Nephron progenitor cell (in vitro differentiated cells): ENCODE data around the gene STXBP5.

Experiments used
- DNase-seq: peaks from one replicate; pipeline ENCODE4 v3.0.0; 2021
- H3K27ac Mint-ChIP-seq: 2 replicates; pipeline ENCODE4 v1.8.0; 2021; ENCODE audit warnings: mild to moderate bottlenecking, moderate library complexity, mixed read lengths
- H3K27me3 Mint-ChIP-seq: 2 replicates; pipeline ENCODE4 v1.8.0; 2021; ENCODE audit warnings: mild to moderate bottlenecking, low read depth, mixed read lengths; ENCODE audit not compliant: poor library complexity
- H3K36me3 Mint-ChIP-seq: 2 replicates; pipeline ENCODE4 v1.8.0; 2021; ENCODE audit warnings: low read depth, mixed read lengths
- H3K4me1 Mint-ChIP-seq: 2 replicates; pipeline ENCODE4 v1.8.0; 2021; ENCODE audit warnings: mixed read lengths
- H3K4me3 Mint-ChIP-seq: 2 replicates; pipeline ENCODE4 v1.8.0; 2021; ENCODE audit warnings: mild to moderate bottlenecking, moderate library complexity, mixed read lengths
- H3K9me3 Mint-ChIP-seq: 2 replicates; pipeline ENCODE4 v1.8.0; 2021; ENCODE audit warnings: mild to moderate bottlenecking, moderate library complexity, mixed read lengths
- CTCF ChIP-seq: fragments of 200-600 bp; sonication (generic); IDR thresholded peaks from 2 replicates; pipeline ENCODE4 v1.5.0; 2021; ENCODE audit warnings: antibody characterized with exemption

The STXBP5 gene

GRCh38 chr6:147214248-147215227 is 10.3 kb downstream of the STXBP5 start:
- DNase-seq, result no peak
- no peaks in the 10 kb centered on the region for H3K9me3 Mint-ChIP-seq
- peaks cover 32% of the 10 kb centered on the region for H3K36me3 Mint-ChIP-seq
- peaks cover 30% of the 10 kb centered on the region for H3K4me1 Mint-ChIP-seq
- peaks cover 4% of the 10 kb centered on the region for H3K27me3 Mint-ChIP-seq
- no peak for TF ChIP-seq CTCF
- no peak overlapping the region for H3K27ac Mint-ChIP-seq
- no peak overlapping the region for H3K4me3 Mint-ChIP-seq

GRCh38 chr6:147216915-147217314 is 12.7 kb downstream of the STXBP5 start:
- Mint-ChIP-seq H3K9me3 (no peaks in the 10 kb centered on the region), H3K27me3 (no peaks in the 10 kb centered on the region), H3K27ac (no peak overlapping the region), H3K36me3 (peaks cover 45% of the 10 kb centered on the region), H3K4me3 (no peak overlapping the region), H3K4me1 (peaks cover 37% of the 10 kb centered on the region)
- no peak for TF ChIP-seq CTCF
- no peak for DNase-seq

- Mint-ChIP-seq H3K9me3 (no peaks in the 10 kb centered on the region), H3K27me3 (no peaks in the 10 kb centered on the region), H3K27ac (no peak overlapping the region), H3K4me3 (no peak overlapping the region), H3K4me1 (peaks cover 47% of the 10 kb centered on the region), H3K36me3 (peaks cover 46% of the 10 kb centered on the region)
- TF ChIP-seq CTCF, result no peak
- DNase-seq, result no peak
Measured at GRCh38 chr6:147217840-147218404, 13.7 kb downstream of the STXBP5 start.

DNA sequence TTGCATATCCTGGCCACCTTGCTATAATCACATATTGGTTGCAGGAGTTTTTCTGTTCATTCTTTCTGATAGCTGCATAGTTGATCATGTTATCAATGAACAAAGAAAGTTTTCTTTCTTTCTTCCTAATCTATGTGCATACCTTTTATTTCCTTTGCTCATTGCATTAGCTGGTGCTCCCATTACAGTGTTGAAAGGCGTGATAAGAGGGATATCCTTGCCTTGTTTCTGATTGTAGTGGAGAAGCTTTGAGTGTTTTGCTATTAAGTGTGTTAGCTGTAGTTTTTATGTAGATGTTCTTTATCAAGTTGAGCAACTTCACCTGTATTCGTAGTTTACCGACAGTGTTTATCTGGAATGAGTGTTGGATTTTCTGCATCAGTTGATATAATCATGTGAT is 14.6 kb downstream of the STXBP5 start:
- H3K27me3 Mint-ChIP-seq, result no peaks in the 10 kb centered on the region
- peak overlapping the region; percentile 67 for H3K27ac Mint-ChIP-seq
- no peak for TF ChIP-seq CTCF
- H3K4me1 Mint-ChIP-seq, result peaks cover 53% of the 10 kb centered on the region
- H3K9me3 Mint-ChIP-seq, result no peaks in the 10 kb centered on the region
- DNase-seq, result no peak
- peaks cover 54% of the 10 kb centered on the region for H3K36me3 Mint-ChIP-seq
- no peak overlapping the region for H3K4me3 Mint-ChIP-seq

GRCh38 chr6:147219463-147219862 is 15.2 kb downstream of the STXBP5 start:
- Mint-ChIP-seq H3K27me3 (no peaks in the 10 kb centered on the region), H3K27ac (no peak overlapping the region), H3K4me3 (no peak overlapping the region), H3K36me3 (peaks cover 50% of the 10 kb centered on the region), H3K9me3 (no peaks in the 10 kb centered on the region), H3K4me1 (peaks cover 52% of the 10 kb centered on the region)
- TF ChIP-seq CTCF, result no peak
- no peak for DNase-seq
